GM19240 (cell line): Measurements from ENCODE around the gene SLC16A12.
"Not testable (repeated sequence)": the region's sequence is repeated elsewhere in the genome, so short reads cannot be mapped to it uniquely, and the experiment has no call there.

ENCODE experiments used
- DNase-seq: peaks from one replicate; pipeline ENCODE4 v3.0.0; 2011; ENCODE audit warnings: low spot score; ENCODE audit not compliant: insufficient read length

SLC16A12 gene

GRCh38 chr10:89391907-89392756 lies 143.3 kb downstream of the SLC16A12 start, which contains the start of gene IFIT1:
Gene IFIT1 (plus strand): TSS chr10:89392623. CDS start chr10:89392713, 90 bp downstream.
- peak; percentile 36 for DNase-seq

GRCh38 chr10:89391226-89391576 lies 144.2 kb downstream of the SLC16A12 start:
- DNase-seq = not testable (repeated sequence)

- no peak for DNase-seq
Measured at GRCh38 chr10:89390476-89391225, 144.7 kb downstream of the SLC16A12 start.

GRCh38 chr10:89389254-89389653 lies 146.1 kb downstream of the SLC16A12 start:
- DNase-seq = no peak

GRCh38 chr10:89388806-89389205 lies 146.6 kb downstream of the SLC16A12 start:
- no peak for DNase-seq

GRCh38 chr10:89384474-89385340 lies 150.7 kb downstream of the SLC16A12 start:
- DNase-seq = no peak

GRCh38 chr10:89382757-89383156 lies 152.6 kb downstream of the SLC16A12 start:
- no peak for DNase-seq
